K562 (cell line): ENCODE results near the gene OCRL. TPM values are rescaled to one million over a fixed set of nuclear protein-coding genes. Genes with fewer than 3 reads are reported as not detected.

Source experiments
- ATAC-seq: fragments of 200-7000 bp; cut with Tn5 transposase; 3 replicates; pipeline ENCODE4 v1.9.1; 2020; ENCODE audit warnings: moderate library complexity
- BruUV-seq: library from RNA; stranded (reverse); fragments of 400-500 nt; replicated peaks from 2 replicates; lab custom pipeline; 2021; lab: Mats Ljungman, UMichigan
- CTCF ChIA-PET: fragments of 300-600 bp; formaldehyde crosslinking; extraction: SDS; loops from one replicate; lab custom pipeline; 2021; ENCODE audit warnings: low intra/inter-chr PET ratio; lab: Yijun Ruan, JAX
- POLR2A ChIA-PET: fragments of 300-600, 350-650 bp; sonication (Branson Sonifier 250); formaldehyde crosslinking; extraction: SDS; loops from one replicate; lab custom pipeline; 2021; ENCODE audit warnings: antibody characterized with exemption, inconsistent platforms; lab: Yijun Ruan, JAX
- DNase-seq, 4 experiments: peaks; one replicate each; pipeline versions ENCODE4 v3.0.0 to v3.0.0-alpha.2; 2011 to 2018; ENCODE audit warnings: low spot score in 3 of 4, mixed read lengths in 3 of 4; ENCODE audit errors: extremely low read depth in 1 of 4
- FAIRE-seq: peaks from 2 replicates; lab custom pipeline; 2011; peaks lifted over from hg19 to GRCh38; lab: Jason Lieb, UNC
- H2AFZ ChIP-seq: 2 replicates; pipeline ENCODE4 v1.6.0; 2011; ENCODE audit warnings: low read depth, low read length, control low read depth, inconsistent platforms
- H3K27ac ChIP-seq: fragments of 200-600 bp; 3 replicates; pipeline ENCODE4 v1.8.0; 2011; ENCODE audit warnings: low read depth, mild to moderate bottlenecking, control low read depth, inconsistent platforms, low read length, moderate library complexity, mixed read lengths; ENCODE audit errors: extremely low read depth
- H3K27me3 ChIP-seq, 2 experiments: fragments of 300-600 bp in 1 of 2; 2 replicates in 1 of 2; 3 replicates in 1 of 2; pipeline versions ENCODE4 v1.6.0 to v1.8.0; 2011; ENCODE audit warnings: inconsistent platforms in 2 of 2, low read length in 2 of 2, mild to moderate bottlenecking in 1 of 2, mixed read lengths in 1 of 2, moderate library complexity in 1 of 2; ENCODE audit not compliant: control insufficient read depth in 2 of 2, insufficient read depth in 2 of 2
- H3K36me3 ChIP-seq: fragments of 300-600 bp; 3 replicates; pipeline ENCODE4 v1.8.0; 2011; ENCODE audit warnings: mild to moderate bottlenecking, low read length, inconsistent platforms; ENCODE audit not compliant: control insufficient read depth, insufficient read depth
- H3K4me1 ChIP-seq, 2 experiments: fragments of 200-600 bp in 1 of 2; replicated peaks in 1 of 2; 2 replicates in 1 of 2; 3 replicates in 1 of 2; pipeline versions ENCODE4 v1.5.1 to v1.8.0; 2011; ENCODE audit warnings: inconsistent platforms in 2 of 2, low read length in 2 of 2, mild to moderate bottlenecking in 1 of 2, mixed read lengths in 1 of 2, moderate library complexity in 1 of 2; ENCODE audit not compliant: control insufficient read depth in 2 of 2, insufficient read depth in 2 of 2
- H3K4me2 ChIP-seq: 2 replicates; pipeline ENCODE4 v1.6.1; 2011; ENCODE audit warnings: low read length, control low read depth, inconsistent platforms, mixed read lengths; ENCODE audit not compliant: insufficient read depth
- H3K4me3 ChIP-seq: fragments of 200-600 bp; sonication (generic), shearing (Covaris generic); 2 replicates; pipeline ENCODE4 v1.5.1; 2016; ENCODE audit warnings: control low read depth, inconsistent platforms
- H3K79me2 ChIP-seq: fragments of 200-600 bp; 3 replicates; pipeline ENCODE4 v1.8.0; 2011; ENCODE audit warnings: low read length, inconsistent platforms; ENCODE audit not compliant: control insufficient read depth, insufficient read depth
- H3K9ac ChIP-seq, 2 experiments: 2 replicates each; pipeline versions ENCODE4 v1.6.0 to v1.6.1; 2011; ENCODE audit warnings: low read depth in 2 of 2, low read length in 2 of 2, control low read depth in 1 of 2, inconsistent platforms in 1 of 2, mild to moderate bottlenecking in 1 of 2, mixed read lengths in 1 of 2; ENCODE audit not compliant: insufficient read depth in 1 of 2
- H3K9me1 ChIP-seq: one replicate; pipeline ENCODE4 v1.6.0; 2011; ENCODE audit warnings: inconsistent platforms, mild to moderate bottlenecking, low read length, moderate library complexity; ENCODE audit not compliant: control insufficient read depth, insufficient read depth
- H3K9me3 ChIP-seq: replicated peaks from 2 replicates; pipeline ENCODE4 v1.5.1; 2011; ENCODE audit warnings: low read depth, low read length, inconsistent platforms; ENCODE audit not compliant: control insufficient read depth, insufficient read depth
- H4K20me1 ChIP-seq: replicated peaks from 2 replicates; pipeline ENCODE4 v1.6.1; 2011; ENCODE audit warnings: low read length, inconsistent platforms, mixed read lengths; ENCODE audit not compliant: control insufficient read depth, insufficient read depth
- ATF7 ChIP-seq: fragments of 450-650 bp; IDR thresholded peaks from 2 replicates; pipeline ENCODE4 v1.7.1; 2014; ENCODE audit warnings: mild to moderate bottlenecking, moderate library complexity
- CBX3 ChIP-seq, 2 experiments: IDR thresholded peaks; 1 replicate in 1 of 2; 2 replicates in 1 of 2; pipeline ENCODE4 v1.6.1; 2012; ENCODE audit warnings: inconsistent platforms in 2 of 2, low read length in 2 of 2, borderline replicate concordance in 1 of 2, control low read depth in 1 of 2
- CHD2 ChIP-seq: IDR thresholded peaks from 2 replicates; pipeline ENCODE4 v1.6.1; 2011; ENCODE audit warnings: low read depth, low read length
- ETS2 ChIP-seq: IDR thresholded peaks from 2 replicates; pipeline ENCODE4 v1.6.1; 2016; ENCODE audit warnings: borderline replicate concordance, missing genetic modification characterization, mild to moderate bottlenecking, moderate library complexity, missing compliant biosample characterization; ENCODE audit not compliant: poor library complexity, severe bottlenecking
- KHSRP ChIP-seq: fragments of 450-650 bp; IDR thresholded peaks from 2 replicates; pipeline ENCODE4 v1.6.1; 2017
- NR2C2 ChIP-seq, 2 experiments: fragments of 200-800 bp in 1 of 2; sonication (Bioruptor generic) in 1 of 2; sonication (generic) in 1 of 2; formaldehyde crosslinking in 1 of 2; IDR thresholded peaks; 2 replicates each; pipeline versions ENCODE4 v1.6.1 to v1.8.0; 2016 to 2022; ENCODE audit warnings: mild to moderate bottlenecking in 1 of 2, missing compliant biosample characterization in 1 of 2, missing genetic modification characterization in 1 of 2, missing genetic modification reagents in 1 of 2
- PHF21A ChIP-seq: fragments of 450-650 bp; IDR thresholded peaks from 2 replicates; pipeline ENCODE4 v1.6.1; 2017; ENCODE audit warnings: low read depth, borderline replicate concordance
- POLR2A ChIP-seq: fragments of 450-650 bp; conservative IDR thresholded peaks from 2 replicates; pipeline ENCODE4 v1.6.1; 2016
- PRDM10 ChIP-seq: fragments of 450-650 bp; IDR thresholded peaks from 2 replicates; pipeline ENCODE4 v1.6.1; 2018; ENCODE audit not compliant: partially characterized antibody
- RBM25 ChIP-seq: fragments of 200-400 bp; formaldehyde crosslinking; IDR thresholded peaks from 2 replicates; pipeline ENCODE4 v1.6.1; 2018; ENCODE audit warnings: low read length, low read depth, moderate library complexity; ENCODE audit not compliant: severe bottlenecking
- SAFB ChIP-seq: fragments of 200-400 bp; formaldehyde crosslinking; IDR thresholded peaks from 2 replicates; pipeline ENCODE4 v1.6.1; 2017; ENCODE audit warnings: low read depth, low read length, borderline replicate concordance
- SMAD2 ChIP-seq: fragments of 150-350 bp; IDR thresholded peaks from 2 replicates; pipeline ENCODE4 v1.6.1; 2014; ENCODE audit warnings: low read depth, mild to moderate bottlenecking, low read length
- SMAD3 ChIP-seq: fragments of 450-650 bp; formaldehyde crosslinking; conservative IDR thresholded peaks from 2 replicates; pipeline ENCODE4 v1.4.0; 2020; ENCODE audit warnings: mild to moderate bottlenecking
- SMARCA4 ChIP-seq: fragments of 450-650 bp; IDR thresholded peaks from 2 replicates; pipeline ENCODE4 v1.6.1; 2016
- SREBF2 ChIP-seq: sonication (generic); formaldehyde crosslinking; IDR thresholded peaks from 2 replicates; pipeline ENCODE4 v1.4.0; 2020; ENCODE audit warnings: mild to moderate bottlenecking, missing genetic modification reagents
- STAG1 ChIP-seq: sonication (generic); formaldehyde crosslinking; IDR thresholded peaks from 2 replicates; pipeline ENCODE4 v1.5.0; 2020; ENCODE audit warnings: missing genetic modification reagents, borderline replicate concordance
- ZNF146 ChIP-seq: IDR thresholded peaks from one replicate; pipeline ENCODE4 v1.6.1; 2018; ENCODE audit warnings: missing compliant biosample characterization; ENCODE audit not compliant: unreplicated experiment
- ZNF445 ChIP-seq: fragments of 250-450 bp; sonication (Bioruptor Pico); IDR thresholded peaks from 2 replicates; pipeline ENCODE4 v1.4.0; 2020; ENCODE audit warnings: low read depth, mild to moderate bottlenecking, moderate library complexity
- ZNF717 ChIP-seq: fragments of 250-450 bp; sonication (Bioruptor Pico); IDR thresholded peaks from 2 replicates; pipeline ENCODE4 v1.5.0; 2021
- ZNF75A ChIP-seq: fragments of 450-650 bp; formaldehyde crosslinking; IDR thresholded peaks from 2 replicates; pipeline ENCODE4 v1.4.0; 2020; ENCODE audit warnings: mild to moderate bottlenecking
- ZNF780A ChIP-seq: fragments of 250-450 bp; sonication (Bioruptor Pico); IDR thresholded peaks from 2 replicates; pipeline ENCODE4 v1.5.0; 2021; ENCODE audit warnings: mild to moderate bottlenecking
- ZZZ3 ChIP-seq: fragments of 450-650 bp; IDR thresholded peaks from 2 replicates; pipeline ENCODE4 v1.6.1; 2016; ENCODE audit warnings: antibody characterized with exemption, mild to moderate bottlenecking, moderate library complexity
- WGBS: fragments of 100-300 bp; shearing (Covaris generic); methylation state at CpG from one replicate; pipeline ENCODE4 v1.1.6; 2016; ENCODE audit warnings: low coverage, mixed read lengths; ENCODE audit not compliant: insufficient coverage; ENCODE audit errors: missing lambda C conversion rate; 5-methylcytosine and 5-hydroxymethylcytosine counted together
- in situ Hi-C: fragments of 300-500 bp; cut with MboI; formaldehyde crosslinking; loops from 4 replicates; pipeline ENCODE4 v1.15.0; 2018; ENCODE audit warnings: inconsistent platforms, mixed read lengths
- intact Hi-C: fragments of 100-400 bp; cut with micrococcal nuclease; formaldehyde crosslinking; loops from 2 replicates; pipeline ENCODE4 v1.14.2; 2022
- polyA plus RNA-seq, 8 experiments: library from polyadenylated mRNA; depleted of rRNA in 4 of 8; stranded (reverse) in 5 of 8; unstranded in 3 of 8; fragments of >200 nt; fragmentation: Nextera tagmentation in 2 of 8; fragmentation: Illumina TruSeq in 1 of 8; extraction: Ambion mirVana in 2 of 8; extraction: Trizol in 1 of 8; gene quantifications; 2 replicates each; pipeline versions ENCODE4 v1.2.1 to v1.2.3, GENCODE V29; 2011 to 2014; ENCODE audit warnings: inconsistent platforms in 1 of 8, missing spikeins in 1 of 8
- total RNA-seq, 7 experiments: library from RNA; depleted of rRNA in 6 of 7; stranded (reverse); fragments of >200 nt in 6 of 7; fragmentation: Illumina TruSeq in 2 of 7; extraction: Trizol in 2 of 7; gene quantifications; 2 replicates each; pipeline versions ENCODE4 v1.2.1 to v1.2.3, GENCODE V29; 2011 to 2021; ENCODE audit warnings: low replicate concordance in 1 of 7
- TF ChIP-seq, protein P1 (sequence below): fragments of 250-450 bp; sonication (Bioruptor Pico); IDR thresholded peaks from 2 replicates; pipeline ENCODE4 v1.6.1; 2021; ENCODE audit warnings: mild to moderate bottlenecking

The OCRL gene
- total and polyA plus RNA-seq, 9 of the 15 experiments (the other 6 are each of a cell fraction or from before 2014, with no cell fraction given): 2.2 to 23.4 (median 11.9) TPM

DNA sequence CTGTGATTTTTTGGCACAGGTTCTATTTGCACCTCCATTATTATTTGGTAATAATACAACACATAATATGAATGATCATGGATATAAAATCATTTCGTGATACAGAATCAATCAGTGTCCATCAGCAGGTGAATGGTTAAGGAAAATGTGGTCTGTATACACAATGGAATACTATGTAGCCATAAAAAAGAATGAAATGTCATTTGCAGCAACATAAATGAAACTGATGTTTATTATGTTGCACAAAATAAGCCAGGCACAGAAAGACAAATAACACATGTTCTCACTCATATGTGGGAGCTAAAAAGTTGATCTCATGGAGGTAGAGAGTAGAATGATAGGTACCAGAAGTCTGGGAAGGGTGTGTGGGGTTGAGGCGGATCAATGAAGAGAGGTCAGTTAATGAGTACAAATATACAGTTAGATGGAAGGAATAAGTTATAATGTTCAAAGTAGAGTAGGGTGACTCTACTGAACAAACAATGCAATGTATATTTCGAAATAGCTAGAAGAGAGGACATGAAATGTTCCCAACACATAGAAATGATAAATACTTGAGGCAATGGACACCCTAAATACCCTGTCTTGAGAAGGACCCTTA lies 15.7 kb upstream of the OCRL start:
- DNase-seq (no peak), FAIRE-seq (no peak), ATAC-seq (no peak)
- intact Hi-C loops: no loop called here
- H2AFZ ChIP-seq: no peak overlapping the region
- no peaks in the 10 kb centered on the region for H3K36me3 ChIP-seq
- H3K79me2 ChIP-seq: no peaks in the 10 kb centered on the region
- WGBS: 53% methylated on average over 3 of the region's 3 CpGs
- POLR2A ChIA-PET: no interaction called here
- H3K9ac ChIP-seq: no peak overlapping the region
- no peaks in the 10 kb centered on the region for H3K9me1 ChIP-seq
- CTCF ChIA-PET: no interaction called here
- H3K27me3 ChIP-seq: no peaks in the 10 kb centered on the region
- H3K4me3 ChIP-seq: no peak overlapping the region
- BruUV-seq: no TSS peak
- no peaks in the 10 kb centered on the region for H4K20me1 ChIP-seq
- in situ Hi-C loops: no loop called here
- H3K4me1 ChIP-seq: peaks cover 0 to 12% of the 10 kb centered on the region in 2 experiments; a peak in 2 of 5 replicates
- no peaks in the 10 kb centered on the region for H3K9me3 ChIP-seq
- no peak overlapping the region for H3K27ac ChIP-seq
- no peak overlapping the region for H3K4me2 ChIP-seq
- TF ChIP-seq ZNF717 (CRISPR knock-in tag) (no peak), SMARCA4 (no peak), PHF21A (no peak), SMAD2 (no peak), ZNF445 (CRISPR knock-in tag) (no peak), ZNF780A (no peak), PRDM10 (no peak), SMAD3 (CRISPR knock-in tag) (no peak), ATF7 (no peak), SREBF2 (no peak), ZNF75A (CRISPR knock-in tag) (no peak), POLR2A (no peak), NR2C2 (CRISPR knock-in tag; IDR thresholded peaks at IDR 0.05) (no peak), NR2C2 (tag; IDR thresholded peaks at IDR 0.05) (no peak), CHD2 (no peak), ZNF146 (peak; percentile 61), ETS2 (tag) (no peak), ZZZ3 (no peak), SAFB (no peak), STAG1 (no peak), KHSRP (no peak), RBM25 (peak; percentile 15), CBX3 (IDR thresholded peaks at IDR 0.05; ENCODE audit: borderline replicate concordance in 1 of 2, low read length in 2 of 2) (no peak)
- TF ChIP-seq, protein P1, sequence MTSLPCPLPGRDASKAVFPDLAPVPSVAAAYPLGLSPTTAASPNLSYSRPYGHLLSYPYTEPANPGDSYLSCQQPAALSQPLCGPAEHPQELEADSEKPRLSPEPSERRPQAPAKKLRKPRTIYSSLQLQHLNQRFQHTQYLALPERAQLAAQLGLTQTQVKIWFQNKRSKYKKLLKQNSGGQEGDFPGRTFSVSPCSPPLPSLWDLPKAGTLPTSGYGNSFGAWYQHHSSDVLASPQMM: no peak
